Measurements from ENCODE around the gene DHX8.

DHX8 gene

GRCh38 chr17:43552229-43552837 is 68.6 kb downstream of the DHX8 start:
- H3K36me3 ChIP-seq (ENCODE audit: low read depth): no peaks in the 10 kb centered on the region
- H3K9me3 ChIP-seq (ENCODE audit: severe bottlenecking): no peaks in the 10 kb centered on the region
- TF ChIP-seq CTCF (IDR thresholded peaks at IDR 0.05; ENCODE audit: poor library complexity, severe bottlenecking): no peak
- no peak overlapping the region for H3K4me3 ChIP-seq (ENCODE audit: severe bottlenecking)
- H3K4me1 ChIP-seq (ENCODE audit: insufficient read depth, poor library complexity, severe bottlenecking): peaks cover 12% of the 10 kb centered on the region
- no peak for DNase-seq (ENCODE audit: low spot score)
- no peaks in the 10 kb centered on the region for H3K27me3 ChIP-seq (ENCODE audit: insufficient read depth, poor library complexity, severe bottlenecking)
- no peak overlapping the region for H3K27ac ChIP-seq (ENCODE audit: poor library complexity, severe bottlenecking)
- ATAC-seq (ENCODE audit: low read depth): no peak

- ATAC-seq (ENCODE audit: low read depth) (no peak), DNase-seq (ENCODE audit: low spot score) (no peak)
- Histone ChIP-seq H3K27ac (ENCODE audit: poor library complexity, severe bottlenecking) (no peak overlapping the region), H3K4me1 (ENCODE audit: insufficient read depth, poor library complexity, severe bottlenecking) (peaks cover 3% of the 10 kb centered on the region), H3K27me3 (ENCODE audit: insufficient read depth, poor library complexity, severe bottlenecking) (no peaks in the 10 kb centered on the region), H3K9me3 (ENCODE audit: severe bottlenecking) (no peaks in the 10 kb centered on the region), H3K36me3 (ENCODE audit: low read depth) (no peaks in the 10 kb centered on the region), H3K4me3 (ENCODE audit: severe bottlenecking) (no peak overlapping the region)
- TF ChIP-seq CTCF (IDR thresholded peaks at IDR 0.05; ENCODE audit: poor library complexity, severe bottlenecking): no peak
Measured at GRCh38 chr17:43553573-43553972, 69.8 kb downstream of the DHX8 start.

- no peak for TF ChIP-seq CTCF (IDR thresholded peaks at IDR 0.05; ENCODE audit: poor library complexity, severe bottlenecking)
- H3K27ac ChIP-seq (ENCODE audit: poor library complexity, severe bottlenecking): no peak overlapping the region
- ATAC-seq (ENCODE audit: low read depth): no peak
Measured at GRCh38 chr17:43554857-43555256, 71.1 kb downstream of the DHX8 start.

GRCh38 chr17:43556292-43556691 is 72.5 kb downstream of the DHX8 start:
- Histone ChIP-seq H3K4me3 (ENCODE audit: severe bottlenecking) (no peak overlapping the region), H3K27ac (ENCODE audit: poor library complexity, severe bottlenecking) (no peak overlapping the region), H3K36me3 (ENCODE audit: low read depth) (no peaks in the 10 kb centered on the region), H3K9me3 (ENCODE audit: severe bottlenecking) (no peaks in the 10 kb centered on the region), H3K27me3 (ENCODE audit: insufficient read depth, poor library complexity, severe bottlenecking) (no peaks in the 10 kb centered on the region), H3K4me1 (ENCODE audit: insufficient read depth, poor library complexity, severe bottlenecking) (peaks cover 4% of the 10 kb centered on the region)
- DNase-seq (ENCODE audit: low spot score) (no peak), ATAC-seq (ENCODE audit: low read depth) (peak; percentile 68)
- TF ChIP-seq CTCF (IDR thresholded peaks at IDR 0.05; ENCODE audit: poor library complexity, severe bottlenecking): no peak

More at GRCh38 chr17:43554857-43555256, 71.1 kb downstream of the DHX8 start:
- Histone ChIP-seq H3K9me3 (ENCODE audit: severe bottlenecking) (no peaks in the 10 kb centered on the region), H3K4me3 (ENCODE audit: severe bottlenecking) (no peak overlapping the region), H3K4me1 (ENCODE audit: insufficient read depth, poor library complexity, severe bottlenecking) (peaks cover under 1% of the 10 kb centered on the region), H3K27me3 (ENCODE audit: insufficient read depth, poor library complexity, severe bottlenecking) (no peaks in the 10 kb centered on the region), H3K36me3 (ENCODE audit: low read depth) (no peaks in the 10 kb centered on the region)
- DNase-seq (ENCODE audit: low spot score): no peak

- H3K27me3 ChIP-seq (ENCODE audit: insufficient read depth, poor library complexity, severe bottlenecking): no peaks in the 10 kb centered on the region
- TF ChIP-seq CTCF (IDR thresholded peaks at IDR 0.05; ENCODE audit: poor library complexity, severe bottlenecking): no peak
- no peak for ATAC-seq (ENCODE audit: low read depth)
- H3K4me1 ChIP-seq (ENCODE audit: insufficient read depth, poor library complexity, severe bottlenecking): peaks cover 4% of the 10 kb centered on the region
- H3K9me3 ChIP-seq (ENCODE audit: severe bottlenecking): no peaks in the 10 kb centered on the region
- no peak overlapping the region for H3K4me3 ChIP-seq (ENCODE audit: severe bottlenecking)
- H3K36me3 ChIP-seq (ENCODE audit: low read depth): no peaks in the 10 kb centered on the region
- DNase-seq (ENCODE audit: low spot score): no peak
- H3K27ac ChIP-seq (ENCODE audit: poor library complexity, severe bottlenecking): no peak overlapping the region
Measured at GRCh38 chr17:43558805-43559160, 75.0 kb downstream of the DHX8 start.
